PC-9 (cell line): ENCODE measurements around the gene SMIM7. TPM values are rescaled to one million over a fixed set of nuclear protein-coding genes. Genes with fewer than 3 reads are reported as not detected.

Experiments used
- BruUV-seq: library from RNA; stranded (reverse); fragments of 400-500 nt; replicated peaks from 2 replicates; lab custom pipeline; 2021; lab: Mats Ljungman, UMichigan
- CTCF ChIA-PET: fragments of 300-600 bp; sonication (Branson Sonifier 250); formaldehyde crosslinking; loops from one replicate; lab custom pipeline; 2022; ENCODE audit warnings: antibody characterized with exemption; lab: Charles Lee
- POLR2A ChIA-PET: fragments of 300-600 bp; sonication (Branson Sonifier 250); formaldehyde crosslinking; loops from one replicate; lab custom pipeline; 2022; ENCODE audit warnings: antibody characterized with exemption; ENCODE audit not compliant: unreplicated experiment; lab: Charles Lee
- DNase-seq, 2 experiments: peaks; one replicate each; pipeline versions ENCODE4 v3.0.0 to v3.0.0-alpha.2; 2015 to 2022; ENCODE audit warnings: mixed read lengths in 1 of 2
- H2AFZ ChIP-seq: fragments of 200-600 bp; sonication (generic); 2 replicates; pipeline ENCODE4 v1.8.1; 2017; ENCODE audit warnings: antibody characterized with exemption
- H3F3A ChIP-seq: fragments of 200-600 bp; sonication (generic); 2 replicates; pipeline ENCODE4 v1.8.1; 2017; ENCODE audit warnings: antibody characterized with exemption, mild to moderate bottlenecking, low read depth; ENCODE audit not compliant: insufficient read depth
- H3K27ac ChIP-seq: fragments of 200-600 bp; sonication (generic); 2 replicates; pipeline ENCODE4 v1.6.1; 2016; ENCODE audit warnings: mixed run types
- H3K27me3 ChIP-seq: fragments of 200-600 bp; sonication (generic); 2 replicates; pipeline ENCODE4 v1.6.1; 2016; ENCODE audit warnings: low read depth, mixed run types; ENCODE audit not compliant: insufficient read depth
- H3K36me3 ChIP-seq: fragments of 200-600 bp; sonication (generic); 2 replicates; pipeline ENCODE4 v1.6.1; 2016; ENCODE audit warnings: low read depth, mixed run types
- H3K4me1 ChIP-seq: fragments of 200-600 bp; sonication (generic); replicated peaks from 2 replicates; pipeline ENCODE4 v1.6.1; 2016; ENCODE audit warnings: mixed run types; ENCODE audit not compliant: insufficient read depth
- H3K4me2 ChIP-seq: fragments of 200-600 bp; sonication (generic); 2 replicates; pipeline ENCODE4 v1.6.1; 2017; ENCODE audit warnings: mixed run types
- H3K4me3 ChIP-seq: fragments of 200-600 bp; sonication (generic); 2 replicates; pipeline ENCODE4 v1.6.1; 2016; ENCODE audit warnings: mixed run types
- H3K79me2 ChIP-seq: fragments of 200-600 bp; sonication (generic); 2 replicates; pipeline ENCODE4 v1.6.1; 2017; ENCODE audit warnings: low read depth, mixed run types
- H3K9me2 ChIP-seq: fragments of 200-600 bp; sonication (generic); 2 replicates; pipeline ENCODE4 v1.8.1; 2017; ENCODE audit warnings: mild to moderate bottlenecking; ENCODE audit not compliant: insufficient read depth
- H3K9me3 ChIP-seq: fragments of 200-600 bp; sonication (generic); 2 replicates; pipeline ENCODE4 v1.8.1; 2016; ENCODE audit warnings: low read depth; ENCODE audit not compliant: insufficient read depth
- H4K20me1 ChIP-seq: fragments of 200-600 bp; sonication (generic); 2 replicates; pipeline ENCODE4 v1.8.1; 2017; ENCODE audit not compliant: insufficient read depth
- CTCF ChIP-seq: fragments of 200-600 bp; sonication (generic); conservative IDR thresholded peaks from 2 replicates; pipeline ENCODE4 v1.6.1; 2017; ENCODE audit warnings: mixed run types, antibody characterized with exemption, mild to moderate bottlenecking, moderate library complexity
- EZH2 ChIP-seq: fragments of 200-600 bp; sonication (generic); IDR thresholded peaks from 2 replicates; pipeline ENCODE4 v1.8.0; 2017; ENCODE audit warnings: antibody characterized with exemption, low read depth
- intact Hi-C: fragments of 100-400 bp; cut with micrococcal nuclease; formaldehyde crosslinking; loops from one replicate; pipeline ENCODE4 v1.10.0; 2022; ENCODE audit not compliant: unreplicated experiment
- total RNA-seq: library from RNA; stranded (reverse); gene quantifications from 2 replicates; pipeline ENCODE4 v1.2.3, GENCODE V29; 2021

The SMIM7 gene
- total RNA-seq, 1 experiment from 2014 or later = 72.9 TPM

GRCh38 chr19:16650821-16651220 is 9.1 kb downstream of the SMIM7 start:
- Histone ChIP-seq H3K27ac (no peak overlapping the region), H4K20me1 (peaks cover 60% of the 10 kb centered on the region), H3K4me2 (no peak overlapping the region), H3F3A (peaks cover 17% of the 10 kb centered on the region; the same call in 1 of the 2 replicates), H3K79me2 (peaks cover 10% of the 10 kb centered on the region; the same call in 1 of the 2 replicates), H3K9me3 (no peaks in the 10 kb centered on the region), H3K4me1 (no peaks in the 10 kb centered on the region), H2AFZ (no peak overlapping the region), H3K4me3 (no peak overlapping the region), H3K36me3 (peaks cover 48% of the 10 kb centered on the region), H3K27me3 (no peaks in the 10 kb centered on the region), H3K9me2 (no peaks in the 10 kb centered on the region)
- ChIA-PET POLR2A (no interaction called here), CTCF (no interaction called here)
- no peak for DNase-seq
- intact Hi-C loops = no loop called here
- BruUV-seq = no TSS peak
- TF ChIP-seq EZH2 (no peak), CTCF (no peak)

GRCh38 chr19:16649734-16650133 is 10.2 kb downstream of the SMIM7 start:
- Histone ChIP-seq H3K79me2 (peaks cover 10% of the 10 kb centered on the region; the same call in 1 of the 2 replicates), H3F3A (peaks cover 17% of the 10 kb centered on the region; the same call in 1 of the 2 replicates), H3K36me3 (peaks cover 57% of the 10 kb centered on the region), H3K9me2 (no peaks in the 10 kb centered on the region), H3K4me2 (no peak overlapping the region), H4K20me1 (peaks cover 64% of the 10 kb centered on the region), H2AFZ (no peak overlapping the region), H3K9me3 (no peaks in the 10 kb centered on the region), H3K27me3 (no peaks in the 10 kb centered on the region), H3K4me3 (no peak overlapping the region), H3K4me1 (no peaks in the 10 kb centered on the region), H3K27ac (no peak overlapping the region)
- TF ChIP-seq EZH2 = no peak
- TF ChIP-seq CTCF = no peak
- DNase-seq = no peak
- POLR2A ChIA-PET = no interaction called here
- no TSS peak for BruUV-seq
- CTCF ChIA-PET = no interaction called here
- intact Hi-C loops = no loop called here

GRCh38 chr19:16645140-16645539 is 14.8 kb downstream of the SMIM7 start:
- H3K9me3 ChIP-seq = no peaks in the 10 kb centered on the region
- CTCF ChIA-PET = interaction anchor here (0.7 kb wide), 1 partner anchor 131 kb away, joined by 8 read pairs; no protein-coding TSS in a partner anchor
- peaks cover 13% of the 10 kb centered on the region; the same call in 1 of the 2 replicates for H3K79me2 ChIP-seq
- POLR2A ChIA-PET = no interaction called here
- TF ChIP-seq CTCF = no peak
- no peak for TF ChIP-seq EZH2
- no peak overlapping the region for H3K4me3 ChIP-seq
- peaks cover 42% of the 10 kb centered on the region for H3K36me3 ChIP-seq
- H3F3A ChIP-seq = peaks cover 13% of the 10 kb centered on the region; the same call in 1 of the 2 replicates
- no peak for DNase-seq
- no TSS peak for BruUV-seq
- H3K4me1 ChIP-seq = no peaks in the 10 kb centered on the region
- no peak overlapping the region for H3K27ac ChIP-seq
- intact Hi-C loops = no loop called here
- H3K9me2 ChIP-seq = no peaks in the 10 kb centered on the region
- no peak overlapping the region for H3K4me2 ChIP-seq
- H4K20me1 ChIP-seq = peaks cover 50% of the 10 kb centered on the region
- no peaks in the 10 kb centered on the region for H3K27me3 ChIP-seq
- H2AFZ ChIP-seq = no peak overlapping the region
